ENCODE results near the gene FSTL4.

DNA sequence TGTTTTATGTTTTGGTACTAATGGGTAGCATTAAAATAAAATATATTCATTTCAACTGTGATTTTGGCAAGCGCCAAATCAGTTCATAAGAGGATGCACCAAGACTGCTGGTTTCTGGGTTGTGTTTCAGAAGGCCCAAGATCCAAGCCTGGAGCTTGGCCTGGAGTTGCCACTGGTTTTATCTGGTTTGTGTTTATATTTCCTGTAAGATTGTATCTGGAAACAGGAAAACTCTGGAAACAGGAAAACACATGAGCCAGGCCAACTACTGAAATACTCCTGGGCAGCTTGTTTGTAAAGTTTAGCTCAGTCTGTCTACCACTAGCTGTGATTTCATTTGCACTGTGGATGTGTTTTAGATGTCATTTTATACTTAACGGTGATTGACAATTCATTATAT is 5.5 kb downstream of the FSTL4 start:
- TF ChIP-seq ZBTB44 (CRISPR knock-in tag; IDR thresholded peaks at IDR 0.05) (no peak), TGIF2 (CRISPR knock-in tag; IDR thresholded peaks at IDR 0.05) (no peak), ZNF780A (CRISPR knock-in tag; IDR thresholded peaks at IDR 0.05) (no peak), CTCF (CRISPR knock-in tag; IDR thresholded peaks at IDR 0.05) (no peak), CEBPB (IDR thresholded peaks at IDR 0.05; ENCODE audit: borderline replicate concordance, low read depth, low read length) (no peak), ZNF337 (CRISPR knock-in tag; IDR thresholded peaks at IDR 0.05; ENCODE audit: borderline replicate concordance, low read depth) (no peak), POLR2A (IDR thresholded peaks at IDR 0.05; ENCODE audit: insufficient read depth in 1 of 2, low read depth in 2 of 2, low read length in 2 of 2) (no peak), GABPB1 (CRISPR knock-in tag; IDR thresholded peaks at IDR 0.05) (no peak)
- TF ChIP-seq, protein P1, sequence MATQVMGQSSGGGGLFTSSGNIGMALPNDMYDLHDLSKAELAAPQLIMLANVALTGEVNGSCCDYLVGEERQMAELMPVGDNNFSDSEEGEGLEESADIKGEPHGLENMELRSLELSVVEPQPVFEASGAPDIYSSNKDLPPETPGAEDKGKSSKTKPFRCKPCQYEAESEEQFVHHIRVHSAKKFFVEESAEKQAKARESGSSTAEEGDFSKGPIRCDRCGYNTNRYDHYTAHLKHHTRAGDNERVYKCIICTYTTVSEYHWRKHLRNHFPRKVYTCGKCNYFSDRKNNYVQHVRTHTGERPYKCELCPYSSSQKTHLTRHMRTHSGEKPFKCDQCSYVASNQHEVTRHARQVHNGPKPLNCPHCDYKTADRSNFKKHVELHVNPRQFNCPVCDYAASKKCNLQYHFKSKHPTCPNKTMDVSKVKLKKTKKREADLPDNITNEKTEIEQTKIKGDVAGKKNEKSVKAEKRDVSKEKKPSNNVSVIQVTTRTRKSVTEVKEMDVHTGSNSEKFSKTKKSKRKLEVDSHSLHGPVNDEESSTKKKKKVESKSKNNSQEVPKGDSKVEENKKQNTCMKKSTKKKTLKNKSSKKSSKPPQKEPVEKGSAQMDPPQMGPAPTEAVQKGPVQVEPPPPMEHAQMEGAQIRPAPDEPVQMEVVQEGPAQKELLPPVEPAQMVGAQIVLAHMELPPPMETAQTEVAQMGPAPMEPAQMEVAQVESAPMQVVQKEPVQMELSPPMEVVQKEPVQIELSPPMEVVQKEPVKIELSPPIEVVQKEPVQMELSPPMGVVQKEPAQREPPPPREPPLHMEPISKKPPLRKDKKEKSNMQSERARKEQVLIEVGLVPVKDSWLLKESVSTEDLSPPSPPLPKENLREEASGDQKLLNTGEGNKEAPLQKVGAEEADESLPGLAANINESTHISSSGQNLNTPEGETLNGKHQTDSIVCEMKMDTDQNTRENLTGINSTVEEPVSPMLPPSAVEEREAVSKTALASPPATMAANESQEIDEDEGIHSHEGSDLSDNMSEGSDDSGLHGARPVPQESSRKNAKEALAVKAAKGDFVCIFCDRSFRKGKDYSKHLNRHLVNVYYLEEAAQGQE (IDR thresholded peaks at IDR 0.05; ENCODE audit: borderline replicate concordance in 1 of 2, low read depth in 1 of 2, low read length in 2 of 2), result no peak
- TF ChIP-seq, protein P2, sequence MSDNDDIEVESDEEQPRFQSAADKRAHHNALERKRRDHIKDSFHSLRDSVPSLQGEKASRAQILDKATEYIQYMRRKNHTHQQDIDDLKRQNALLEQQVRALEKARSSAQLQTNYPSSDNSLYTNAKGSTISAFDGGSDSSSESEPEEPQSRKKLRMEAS (IDR thresholded peaks at IDR 0.05), result no peak
- TF ChIP-seq, protein P3, sequence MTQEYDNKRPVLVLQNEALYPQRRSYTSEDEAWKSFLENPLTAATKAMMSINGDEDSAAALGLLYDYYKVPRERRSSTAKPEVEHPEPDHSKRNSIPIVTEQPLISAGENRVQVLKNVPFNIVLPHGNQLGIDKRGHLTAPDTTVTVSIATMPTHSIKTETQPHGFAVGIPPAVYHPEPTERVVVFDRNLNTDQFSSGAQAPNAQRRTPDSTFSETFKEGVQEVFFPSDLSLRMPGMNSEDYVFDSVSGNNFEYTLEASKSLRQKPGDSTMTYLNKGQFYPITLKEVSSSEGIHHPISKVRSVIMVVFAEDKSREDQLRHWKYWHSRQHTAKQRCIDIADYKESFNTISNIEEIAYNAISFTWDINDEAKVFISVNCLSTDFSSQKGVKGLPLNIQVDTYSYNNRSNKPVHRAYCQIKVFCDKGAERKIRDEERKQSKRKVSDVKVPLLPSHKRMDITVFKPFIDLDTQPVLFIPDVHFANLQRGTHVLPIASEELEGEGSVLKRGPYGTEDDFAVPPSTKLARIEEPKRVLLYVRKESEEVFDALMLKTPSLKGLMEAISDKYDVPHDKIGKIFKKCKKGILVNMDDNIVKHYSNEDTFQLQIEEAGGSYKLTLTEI (CRISPR knock-in tag; conservative IDR thresholded peaks at IDR 0.05), result no peak

Data from HepG2 (cell line).